ENCODE results near the gene TPRN.

The TPRN gene

DNA sequence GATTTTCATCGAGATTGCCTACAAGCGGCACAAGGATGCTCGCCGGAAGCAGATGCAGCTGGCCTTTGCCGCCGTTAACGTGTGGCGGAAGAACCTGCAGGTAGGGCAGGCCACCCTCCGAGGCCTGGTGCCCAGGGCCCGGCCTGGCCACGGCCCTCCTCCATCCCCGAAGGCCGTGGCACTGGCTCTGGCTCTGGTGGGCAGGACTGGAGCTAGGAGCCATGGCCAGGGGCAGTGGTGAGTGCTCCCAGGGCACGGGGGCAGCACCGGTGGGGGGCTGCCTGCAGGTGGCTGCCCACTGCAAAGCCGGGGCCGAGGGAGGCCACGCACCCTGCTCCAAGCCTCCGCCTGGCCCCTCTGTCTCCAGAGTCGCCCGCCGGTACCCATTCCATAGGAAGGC is 36.7 kb downstream of the TPRN start:
- Histone ChIP-seq H3K27ac (ENCODE audit: low read depth, low read length) (no peak overlapping the region), H3K9ac (ENCODE audit: low read depth in 1 of 2, low read length in 2 of 2) (no peak overlapping the region), H3K36me3 (ENCODE audit: control insufficient read depth in 1 of 2, insufficient read depth in 2 of 2, low read length in 2 of 2) (no peaks in the 10 kb centered on the region), H3K27me3 (ENCODE audit: control insufficient read depth in 1 of 2, insufficient read depth in 2 of 2, low read length in 2 of 2) (peaks cover 26 to 38% of the 10 kb centered on the region in 2 donors), H3K9me3 (ENCODE audit: control insufficient read depth in 1 of 2, low read length in 2 of 2) (no peaks in the 10 kb centered on the region), H3K4me3 (ENCODE audit: low read depth in 1 of 2, low read length in 2 of 2) (no peak overlapping the region), H3K4me1 (ENCODE audit: control insufficient read depth in 1 of 2, insufficient read depth in 2 of 2, low read length in 2 of 2) (peaks cover 0 to 10% of the 10 kb centered on the region in 2 donors)

DNA sequence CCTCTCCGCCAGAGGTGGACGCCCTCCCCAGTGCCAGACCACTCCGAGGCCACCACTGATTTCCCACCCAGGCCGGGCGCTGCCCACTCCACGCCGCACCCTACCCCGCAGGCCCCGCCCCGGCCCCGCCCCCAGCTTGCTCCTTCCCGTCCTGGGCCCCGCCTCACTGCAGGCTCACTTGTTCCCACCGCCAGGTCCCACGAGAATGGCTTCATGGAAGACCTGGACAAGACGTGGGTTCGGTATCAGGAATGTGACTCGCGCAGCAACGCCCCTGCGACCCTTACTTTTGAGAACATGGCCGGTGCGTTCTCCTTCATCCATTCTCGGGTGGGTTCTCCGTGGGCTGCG is 37.2 kb downstream of the TPRN start:
- peaks cover 0 to 14% of the 10 kb centered on the region in 2 donors for H3K4me1 ChIP-seq (ENCODE audit: control insufficient read depth in 1 of 2, insufficient read depth in 2 of 2, low read length in 2 of 2)
- no peaks in the 10 kb centered on the region for H3K36me3 ChIP-seq (ENCODE audit: control insufficient read depth in 1 of 2, insufficient read depth in 2 of 2, low read length in 2 of 2)
- peaks cover 31 to 41% of the 10 kb centered on the region in 2 donors for H3K27me3 ChIP-seq (ENCODE audit: control insufficient read depth in 1 of 2, insufficient read depth in 2 of 2, low read length in 2 of 2)
- no peak overlapping the region for H3K9ac ChIP-seq (ENCODE audit: low read depth in 1 of 2, low read length in 2 of 2)
- no peak overlapping the region for H3K4me3 ChIP-seq (ENCODE audit: low read depth in 1 of 2, low read length in 2 of 2)
- H3K27ac ChIP-seq (ENCODE audit: low read depth, low read length), result no peak overlapping the region
- H3K9me3 ChIP-seq (ENCODE audit: control insufficient read depth in 1 of 2, low read length in 2 of 2), result no peaks in the 10 kb centered on the region

DNA sequence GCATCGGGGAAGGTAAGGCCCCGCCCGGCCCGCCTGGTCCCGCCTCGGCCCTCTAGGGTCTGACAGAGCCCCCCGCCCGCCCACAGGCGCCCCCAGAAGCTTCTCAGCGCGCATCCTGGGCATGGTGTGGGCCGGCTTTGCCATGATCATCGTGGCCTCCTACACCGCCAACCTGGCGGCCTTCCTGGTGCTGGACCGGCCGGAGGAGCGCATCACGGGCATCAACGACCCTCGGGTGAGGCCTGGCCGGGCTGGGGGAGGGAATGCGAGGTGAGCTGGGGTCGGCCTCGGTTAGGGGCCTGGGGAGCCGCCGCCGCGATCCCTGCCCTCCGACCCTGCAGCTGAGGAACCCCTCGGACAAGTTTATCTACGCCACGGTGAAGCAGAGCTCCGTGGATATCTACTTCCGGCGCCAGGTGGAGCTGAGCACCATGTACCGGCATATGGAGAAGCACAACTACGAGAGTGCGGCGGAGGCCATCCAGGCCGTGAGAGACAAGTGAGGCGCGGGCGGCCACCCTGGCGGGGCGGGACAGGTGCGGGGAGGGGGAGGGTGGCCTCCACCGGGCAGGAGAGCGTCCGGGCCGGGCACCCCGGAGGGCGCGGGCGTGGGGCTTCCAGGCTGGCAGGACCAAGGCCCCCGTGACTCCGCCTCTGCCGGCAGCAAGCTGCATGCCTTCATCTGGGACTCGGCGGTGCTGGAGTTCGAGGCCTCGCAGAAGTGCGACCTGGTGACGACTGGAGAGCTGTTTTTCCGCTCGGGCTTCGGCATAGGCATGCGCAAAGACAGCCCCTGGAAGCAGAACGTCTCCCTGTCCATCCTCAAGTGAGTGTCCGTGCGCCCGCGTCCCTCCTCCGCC is 37.8 kb downstream of the TPRN start:
- peaks cover 37 to 47% of the 10 kb centered on the region in 2 donors for H3K27me3 ChIP-seq (ENCODE audit: control insufficient read depth in 1 of 2, insufficient read depth in 2 of 2, low read length in 2 of 2)
- no peak overlapping the region for H3K4me3 ChIP-seq (ENCODE audit: low read depth in 1 of 2, low read length in 2 of 2)
- no peaks in the 10 kb centered on the region for H3K36me3 ChIP-seq (ENCODE audit: control insufficient read depth in 1 of 2, insufficient read depth in 2 of 2, low read length in 2 of 2)
- H3K27ac ChIP-seq (ENCODE audit: low read depth, low read length), result no peak overlapping the region
- H3K9ac ChIP-seq (ENCODE audit: low read depth in 1 of 2, low read length in 2 of 2), result no peak overlapping the region
- H3K4me1 ChIP-seq (ENCODE audit: control insufficient read depth in 1 of 2, insufficient read depth in 2 of 2, low read length in 2 of 2), result peaks cover 0 to 15% of the 10 kb centered on the region in 2 donors
- no peaks in the 10 kb centered on the region for H3K9me3 ChIP-seq (ENCODE audit: control insufficient read depth in 1 of 2, low read length in 2 of 2)

DNA sequence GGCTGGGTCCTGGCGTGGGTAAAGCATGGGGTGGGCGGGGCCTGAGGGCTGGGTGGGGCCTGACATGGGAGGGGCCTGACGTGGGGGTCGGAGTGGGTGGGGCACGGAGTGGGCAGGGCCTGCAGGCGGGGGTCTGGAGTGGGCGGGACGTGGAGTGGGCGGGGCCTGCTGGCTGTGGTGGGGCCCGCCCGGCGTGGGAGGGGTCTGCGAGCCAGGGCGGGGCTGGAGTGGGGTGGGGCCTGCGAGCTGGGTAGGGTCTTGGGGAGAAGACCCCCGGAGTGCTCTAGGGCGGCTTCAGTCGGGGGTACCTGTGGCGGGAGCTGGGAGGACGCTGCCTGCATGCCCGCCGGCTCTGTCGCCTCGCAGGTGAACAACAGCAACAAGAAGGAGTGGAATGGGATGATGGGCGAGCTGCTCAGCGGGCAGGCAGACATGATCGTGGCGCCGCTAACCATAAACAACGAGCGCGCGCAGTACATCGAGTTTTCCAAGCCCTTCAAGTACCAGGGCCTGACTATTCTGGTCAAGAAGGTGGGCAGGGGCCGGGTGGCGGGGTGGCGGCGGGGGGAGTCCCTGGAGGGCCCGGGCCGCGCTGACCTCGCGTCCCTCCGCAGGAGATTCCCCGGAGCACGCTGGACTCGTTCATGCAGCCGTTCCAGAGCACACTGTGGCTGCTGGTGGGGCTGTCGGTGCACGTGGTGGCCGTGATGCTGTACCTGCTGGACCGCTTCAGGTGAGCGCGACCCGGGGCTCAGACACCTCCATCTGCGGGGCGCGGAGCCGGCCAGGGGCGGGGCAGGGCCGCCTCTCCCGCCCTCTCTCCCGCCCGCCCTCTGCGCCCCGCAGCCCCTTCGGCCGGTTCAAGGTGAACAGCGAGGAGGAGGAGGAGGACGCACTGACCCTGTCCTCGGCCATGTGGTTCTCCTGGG is 38.7 kb downstream of the TPRN start:
- H3K4me1 ChIP-seq (ENCODE audit: control insufficient read depth in 1 of 2, insufficient read depth in 2 of 2, low read length in 2 of 2), result peaks cover 0 to 19% of the 10 kb centered on the region in 2 donors
- no peak overlapping the region for H3K4me3 ChIP-seq (ENCODE audit: low read depth in 1 of 2, low read length in 2 of 2)
- H3K27me3 ChIP-seq (ENCODE audit: control insufficient read depth in 1 of 2, insufficient read depth in 2 of 2, low read length in 2 of 2), result peaks cover 37 to 51% of the 10 kb centered on the region in 2 donors
- H3K36me3 ChIP-seq (ENCODE audit: control insufficient read depth in 1 of 2, insufficient read depth in 2 of 2, low read length in 2 of 2), result no peaks in the 10 kb centered on the region
- no peaks in the 10 kb centered on the region for H3K9me3 ChIP-seq (ENCODE audit: control insufficient read depth in 1 of 2, low read length in 2 of 2)
- H3K27ac ChIP-seq (ENCODE audit: low read depth, low read length), result no peak overlapping the region
- no peak overlapping the region for H3K9ac ChIP-seq (ENCODE audit: low read depth in 1 of 2, low read length in 2 of 2)

DNA sequence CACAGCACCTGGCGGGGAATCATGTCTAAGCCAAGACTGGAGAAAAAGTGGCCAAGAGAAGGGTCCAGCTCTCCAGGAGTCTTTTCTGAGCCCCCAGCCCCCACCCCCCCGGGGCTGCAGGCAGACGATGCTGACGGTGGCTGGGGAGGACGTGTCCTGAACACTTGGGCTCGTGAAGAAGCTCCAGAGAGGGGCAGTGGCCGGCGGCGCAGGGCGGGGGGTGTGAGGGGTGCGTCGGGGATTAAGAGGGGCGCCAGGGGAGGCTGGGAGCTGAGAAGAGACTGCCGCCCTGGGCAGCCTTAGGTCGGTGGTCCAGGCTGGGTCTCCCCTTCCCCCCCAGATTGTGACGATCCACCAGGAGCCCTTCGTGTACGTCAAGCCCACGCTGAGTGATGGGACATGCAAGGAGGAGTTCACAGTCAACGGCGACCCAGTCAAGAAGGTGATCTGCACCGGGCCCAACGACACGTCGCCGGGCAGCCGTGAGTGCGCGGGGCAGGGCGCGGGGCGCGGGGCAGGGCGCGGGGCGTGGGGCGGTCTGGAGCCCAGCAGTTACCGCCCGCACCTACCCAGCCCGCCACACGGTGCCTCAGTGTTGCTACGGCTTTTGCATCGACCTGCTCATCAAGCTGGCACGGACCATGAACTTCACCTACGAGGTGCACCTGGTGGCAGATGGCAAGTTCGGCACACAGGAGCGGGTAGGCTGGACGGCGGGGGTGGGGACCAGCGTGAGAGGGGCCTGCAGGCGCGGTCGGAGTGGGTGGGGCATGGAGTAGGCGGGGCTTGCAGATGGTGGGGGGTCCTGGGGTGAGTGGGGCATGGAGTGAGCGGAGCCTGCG is 39.6 kb downstream of the TPRN start:
- no peak overlapping the region for H3K9ac ChIP-seq (ENCODE audit: low read depth in 1 of 2, low read length in 2 of 2)
- peaks cover 4 to 23% of the 10 kb centered on the region in 2 donors for H3K4me1 ChIP-seq (ENCODE audit: control insufficient read depth in 1 of 2, insufficient read depth in 2 of 2, low read length in 2 of 2)
- no peak overlapping the region for H3K4me3 ChIP-seq (ENCODE audit: low read depth in 1 of 2, low read length in 2 of 2)
- H3K9me3 ChIP-seq (ENCODE audit: control insufficient read depth in 1 of 2, low read length in 2 of 2), result no peaks in the 10 kb centered on the region
- no peak overlapping the region for H3K27ac ChIP-seq (ENCODE audit: low read depth, low read length)
- no peaks in the 10 kb centered on the region for H3K36me3 ChIP-seq (ENCODE audit: control insufficient read depth in 1 of 2, insufficient read depth in 2 of 2, low read length in 2 of 2)
- H3K27me3 ChIP-seq (ENCODE audit: control insufficient read depth in 1 of 2, insufficient read depth in 2 of 2, low read length in 2 of 2), result peaks cover 36 to 51% of the 10 kb centered on the region in 2 donors

DNA sequence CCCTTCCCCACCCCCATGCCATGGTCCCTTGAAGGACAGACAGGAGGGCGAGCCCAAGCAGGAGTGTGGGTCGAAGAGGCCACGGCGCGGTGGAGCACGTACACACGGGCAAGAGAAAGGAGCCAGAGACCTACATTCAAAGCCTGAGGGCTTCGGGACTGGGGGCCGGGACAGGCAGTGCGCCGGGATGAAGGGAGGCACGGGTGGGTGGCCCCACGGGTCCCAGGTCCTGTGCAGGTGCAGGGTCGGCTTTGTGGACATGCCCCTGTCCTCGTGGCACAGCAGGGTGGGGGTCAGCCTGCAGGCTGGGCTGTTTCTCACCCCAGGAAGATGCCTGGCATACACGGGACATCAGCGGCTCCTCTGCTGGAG is 40.5 kb downstream of the TPRN start:
- Histone ChIP-seq H3K4me3 (ENCODE audit: low read depth in 1 of 2, low read length in 2 of 2) (no peak overlapping the region), H3K27me3 (ENCODE audit: control insufficient read depth in 1 of 2, insufficient read depth in 2 of 2, low read length in 2 of 2) (peaks cover 37 to 50% of the 10 kb centered on the region in 2 donors), H3K36me3 (ENCODE audit: control insufficient read depth in 1 of 2, insufficient read depth in 2 of 2, low read length in 2 of 2) (no peaks in the 10 kb centered on the region), H3K27ac (ENCODE audit: low read depth, low read length) (no peak overlapping the region), H3K9ac (ENCODE audit: low read depth in 1 of 2, low read length in 2 of 2) (no peak overlapping the region), H3K4me1 (ENCODE audit: control insufficient read depth in 1 of 2, insufficient read depth in 2 of 2, low read length in 2 of 2) (peaks cover 4 to 23% of the 10 kb centered on the region in 2 donors), H3K9me3 (ENCODE audit: control insufficient read depth in 1 of 2, low read length in 2 of 2) (no peaks in the 10 kb centered on the region)

DNA sequence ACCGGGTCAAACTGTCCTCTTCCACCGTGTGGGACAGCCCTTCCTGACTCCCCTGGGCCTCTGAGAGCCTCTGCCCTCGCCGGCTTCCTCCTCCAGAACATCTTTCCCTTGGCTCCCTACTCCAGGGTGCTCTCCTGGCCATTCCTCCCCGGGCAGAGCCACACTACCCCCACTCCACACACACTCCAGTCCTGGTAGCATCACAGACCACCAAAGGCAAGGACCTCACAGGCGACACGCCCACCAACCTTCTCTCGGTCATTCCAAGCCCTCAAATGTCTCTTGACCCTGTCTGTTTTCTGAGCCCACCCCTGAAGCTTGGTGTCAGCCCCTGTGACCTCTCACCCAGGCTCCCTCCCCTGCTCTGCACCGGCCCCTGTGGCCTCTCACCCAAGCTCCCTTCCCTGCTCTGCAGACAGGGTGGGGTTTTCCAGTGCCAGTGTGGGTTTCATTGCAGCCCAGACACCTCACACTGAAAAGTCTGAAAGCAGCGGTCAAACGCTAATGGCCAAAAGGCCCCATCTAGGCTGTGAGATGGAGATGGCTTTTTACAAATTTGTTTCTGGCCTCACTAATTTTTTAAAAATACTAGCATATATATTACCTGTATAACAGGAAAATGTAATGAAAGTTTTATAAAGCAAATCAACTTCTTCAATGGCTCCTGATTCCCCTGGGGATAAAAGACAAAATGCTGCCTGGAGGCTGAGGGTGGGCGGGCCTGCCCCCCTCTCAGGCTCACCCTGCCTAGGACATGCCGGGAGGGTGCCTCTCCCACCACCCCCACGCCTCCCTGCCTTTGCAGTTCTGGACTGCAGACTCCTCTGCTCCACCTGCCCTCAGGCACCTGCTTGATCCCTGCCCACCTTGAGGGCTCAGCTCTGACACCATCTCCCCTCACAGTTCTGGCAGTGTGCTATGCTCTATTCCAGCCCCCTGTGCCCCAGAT is 41.2 kb downstream of the TPRN start:
- H3K9me3 ChIP-seq (ENCODE audit: control insufficient read depth in 1 of 2, low read length in 2 of 2), result no peaks in the 10 kb centered on the region
- no peak overlapping the region for H3K27ac ChIP-seq (ENCODE audit: low read depth, low read length)
- H3K4me1 ChIP-seq (ENCODE audit: control insufficient read depth in 1 of 2, insufficient read depth in 2 of 2, low read length in 2 of 2), result peaks cover 4 to 23% of the 10 kb centered on the region in 2 donors
- H3K27me3 ChIP-seq (ENCODE audit: control insufficient read depth in 1 of 2, insufficient read depth in 2 of 2, low read length in 2 of 2), result peaks cover 37 to 45% of the 10 kb centered on the region in 2 donors
- no peak overlapping the region for H3K4me3 ChIP-seq (ENCODE audit: low read depth in 1 of 2, low read length in 2 of 2)
- no peak overlapping the region for H3K9ac ChIP-seq (ENCODE audit: low read depth in 1 of 2, low read length in 2 of 2)
- H3K36me3 ChIP-seq (ENCODE audit: control insufficient read depth in 1 of 2, insufficient read depth in 2 of 2, low read length in 2 of 2), result no peaks in the 10 kb centered on the region

DNA sequence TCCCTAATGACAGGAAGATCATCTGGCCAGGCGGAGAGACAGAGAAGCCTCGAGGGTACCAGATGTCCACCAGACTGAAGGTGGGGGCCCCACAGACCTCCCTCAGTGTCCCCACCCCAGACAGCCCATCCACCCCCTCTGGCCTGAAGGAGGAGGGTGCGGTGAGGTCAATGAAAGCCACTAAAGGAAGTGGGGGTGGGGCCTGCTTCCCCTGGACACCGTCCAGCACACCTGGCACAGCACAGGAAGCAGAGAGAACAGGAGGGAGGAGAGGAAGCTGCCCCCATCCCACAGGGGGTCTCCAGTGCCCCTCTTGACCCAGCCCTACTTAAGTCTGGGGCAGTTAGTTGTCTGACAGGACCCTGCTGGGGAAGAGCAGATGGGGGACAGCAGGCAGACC is 41.9 kb downstream of the TPRN start:
- peaks cover 34 to 43% of the 10 kb centered on the region in 2 donors for H3K27me3 ChIP-seq (ENCODE audit: control insufficient read depth in 1 of 2, insufficient read depth in 2 of 2, low read length in 2 of 2)
- H3K27ac ChIP-seq (ENCODE audit: low read depth, low read length), result no peak overlapping the region
- no peak overlapping the region for H3K4me3 ChIP-seq (ENCODE audit: low read depth in 1 of 2, low read length in 2 of 2)

More for the DNA sequence above, 41.9 kb downstream of the TPRN start:
- Histone ChIP-seq H3K9ac (ENCODE audit: low read depth in 1 of 2, low read length in 2 of 2) (no peak overlapping the region), H3K36me3 (ENCODE audit: control insufficient read depth in 1 of 2, insufficient read depth in 2 of 2, low read length in 2 of 2) (no peaks in the 10 kb centered on the region), H3K4me1 (ENCODE audit: control insufficient read depth in 1 of 2, insufficient read depth in 2 of 2, low read length in 2 of 2) (peaks cover 4 to 23% of the 10 kb centered on the region in 2 donors), H3K9me3 (ENCODE audit: control insufficient read depth in 1 of 2, low read length in 2 of 2) (no peaks in the 10 kb centered on the region)

All from duodenal mucosa (tissue), 2 donors.